ENCODE measurements around the gene C4orf54. TPM values are rescaled to one million over a fixed set of nuclear protein-coding genes. Genes with fewer than 3 reads are reported as not detected.

The C4orf54 gene
- not detected in 2 replicates for polyA plus RNA-seq (2013)

DNA sequence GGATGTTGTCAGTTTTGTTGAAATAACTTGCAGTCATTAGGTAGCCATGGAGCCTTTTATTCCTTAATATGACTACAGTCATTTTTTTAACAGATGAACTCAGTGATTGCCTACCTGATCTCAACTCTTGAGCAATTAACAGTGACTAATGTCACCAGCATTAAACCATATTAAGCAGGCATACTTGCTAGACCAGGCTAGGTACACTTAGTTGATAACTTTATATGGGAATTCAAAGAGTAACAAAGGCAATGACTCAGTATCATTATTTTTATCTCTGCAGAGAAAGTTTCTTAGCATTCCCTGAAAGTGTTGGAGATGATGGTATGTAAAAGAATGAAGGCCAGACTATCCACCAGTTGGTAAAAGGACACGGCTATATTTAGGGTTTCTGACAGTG lies at the start of gene C4orf54:
Gene C4orf54, minus strand, starts transcription at position 31 of the 400 bp plus-strand sequence. CDS start 3,180 bp downstream, outside the sequence.
- no peak within 1 kb of the TSS for H4K8ac ChIP-seq (ENCODE audit: low read depth, low read length)
- H3K4me2 ChIP-seq (ENCODE audit: low read length) = no peak within 1 kb of the TSS
- no peak within 1 kb of the TSS for H2BK5ac ChIP-seq (ENCODE audit: low read depth, low read length, poor library complexity)
- no peak within 1 kb of the TSS for H4K91ac ChIP-seq (ENCODE audit: low read depth, low read length)
- no peak within 1 kb of the TSS for H3K14ac ChIP-seq (ENCODE audit: low read length)
- H3K9me3 ChIP-seq (ENCODE audit: insufficient read depth, low read depth, low read length) = peaks cover 2% of the 10 kb centered on the region
- no peak within 1 kb of the TSS for H2AK5ac ChIP-seq (ENCODE audit: low read length)
- H3K9ac ChIP-seq (ENCODE audit: low read length) = no peak within 1 kb of the TSS
- H3K4ac ChIP-seq (ENCODE audit: low read depth, low read length) = no peak within 1 kb of the TSS
- no peaks in the 10 kb centered on the region for H3K79me2 ChIP-seq (ENCODE audit: control insufficient read depth, insufficient read depth, low read length, poor library complexity)
- H3K23ac ChIP-seq (ENCODE audit: low read length) = no peak within 1 kb of the TSS
- no peak within 1 kb of the TSS for H2BK120ac ChIP-seq (ENCODE audit: insufficient read depth, low read length, poor library complexity)
- WGBS (ENCODE audit: extremely low coverage, insufficient coverage, insufficient read length) = no CpG with 5 or more reads among the region's 1 CpG
- DNase-seq = peak; percentile 44 to 91
- no peak within 1 kb of the TSS for H3K4me3 ChIP-seq (ENCODE audit: low read depth, low read length)
- no peaks in the 10 kb centered on the region for H3K27me3 ChIP-seq (ENCODE audit: insufficient read depth, low read length)
- no peak within 1 kb of the TSS for H3K18ac ChIP-seq (ENCODE audit: low read length)
- H4K12ac ChIP-seq (ENCODE audit: low read depth, low read length) = no peak within 1 kb of the TSS
- no peaks in the 10 kb centered on the region for H3K36me3 ChIP-seq (ENCODE audit: control insufficient read depth in 1 of 2, insufficient read depth in 2 of 2, low read length in 2 of 2)
- H3K79me1 ChIP-seq (ENCODE audit: low read length) = no peaks in the 10 kb centered on the region
- no peak within 1 kb of the TSS for H2AFZ ChIP-seq (ENCODE audit: insufficient read depth, low read length, poor library complexity)
- no peaks in the 10 kb centered on the region for H3K4me1 ChIP-seq (ENCODE audit: control insufficient read depth in 1 of 2, insufficient read depth in 2 of 2, low read length in 2 of 2)
- H2BK12ac ChIP-seq (ENCODE audit: low read length) = no peak within 1 kb of the TSS
- no peak within 1 kb of the TSS for H3K27ac ChIP-seq (ENCODE audit: low read depth, low read length)

GRCh38 chr4:99705891-99706290 lies 48.3 kb upstream of the C4orf54 start:
- Histone ChIP-seq H4K91ac (ENCODE audit: low read depth, low read length) (no peak overlapping the region), H3K4me3 (ENCODE audit: low read depth, low read length) (no peak overlapping the region), H3K4ac (ENCODE audit: low read depth, low read length) (no peak overlapping the region), H4K8ac (ENCODE audit: low read depth, low read length) (no peak overlapping the region), H3K4me2 (ENCODE audit: low read length) (no peak overlapping the region), H3K27me3 (ENCODE audit: insufficient read depth, low read length) (no peaks in the 10 kb centered on the region), H3K23ac (ENCODE audit: low read length) (no peak overlapping the region), H2BK5ac (ENCODE audit: low read depth, low read length, poor library complexity) (no peak overlapping the region), H2BK120ac (ENCODE audit: insufficient read depth, low read length, poor library complexity) (no peak overlapping the region), H3K79me1 (ENCODE audit: low read length) (no peaks in the 10 kb centered on the region), H4K12ac (ENCODE audit: low read depth, low read length) (no peak overlapping the region), H3K4me1 (ENCODE audit: control insufficient read depth in 1 of 2, insufficient read depth in 2 of 2, low read length in 2 of 2) (no peaks in the 10 kb centered on the region), H2AFZ (ENCODE audit: insufficient read depth, low read length, poor library complexity) (no peak overlapping the region), H2AK5ac (ENCODE audit: low read length) (no peak overlapping the region), H3K14ac (ENCODE audit: low read length) (no peak overlapping the region), H2BK12ac (ENCODE audit: low read length) (no peak overlapping the region), H3K18ac (ENCODE audit: low read length) (no peak overlapping the region), H3K27ac (ENCODE audit: low read depth, low read length) (no peak overlapping the region), H3K36me3 (ENCODE audit: control insufficient read depth in 1 of 2, insufficient read depth in 2 of 2, low read length in 2 of 2) (no peaks in the 10 kb centered on the region), H3K9me3 (ENCODE audit: insufficient read depth, low read depth, low read length) (no peaks in the 10 kb centered on the region), H3K79me2 (ENCODE audit: control insufficient read depth, insufficient read depth, low read length, poor library complexity) (no peaks in the 10 kb centered on the region), H3K9ac (ENCODE audit: low read length) (no peak overlapping the region)
- no peak for DNase-seq
- WGBS (ENCODE audit: extremely low coverage, insufficient coverage, insufficient read length) = no CpG with 5 or more reads among the region's 2 CpGs

DNA sequence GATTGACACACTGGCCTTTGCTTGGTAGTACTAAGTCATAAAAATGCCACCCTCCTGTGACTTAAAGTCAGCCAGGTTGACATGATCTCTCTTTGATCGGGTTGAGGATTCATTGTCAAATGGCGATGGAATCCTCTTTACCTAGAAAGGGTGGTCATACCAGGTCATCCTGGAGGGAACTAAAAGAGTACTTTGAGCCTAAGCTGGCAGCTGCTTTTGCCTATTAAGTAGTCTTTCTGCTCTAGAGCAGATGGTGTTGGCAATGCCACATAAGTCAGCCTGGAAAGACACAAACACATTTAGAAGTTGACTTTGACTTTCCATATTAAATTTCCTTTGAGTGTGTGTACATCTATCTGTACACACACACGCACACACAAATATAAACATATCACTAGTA lies 39.2 kb upstream of the C4orf54 start:
- no peak overlapping the region for H2BK120ac ChIP-seq (ENCODE audit: insufficient read depth, low read length, poor library complexity)
- no peak overlapping the region for H3K4me3 ChIP-seq (ENCODE audit: low read depth, low read length)
- no peaks in the 10 kb centered on the region for H3K9me3 ChIP-seq (ENCODE audit: insufficient read depth, low read depth, low read length)
- no peak overlapping the region for H4K91ac ChIP-seq (ENCODE audit: low read depth, low read length)
- no peak overlapping the region for H2AFZ ChIP-seq (ENCODE audit: insufficient read depth, low read length, poor library complexity)
- H3K79me1 ChIP-seq (ENCODE audit: low read length) = no peaks in the 10 kb centered on the region
- H3K79me2 ChIP-seq (ENCODE audit: control insufficient read depth, insufficient read depth, low read length, poor library complexity) = no peaks in the 10 kb centered on the region
- H3K36me3 ChIP-seq (ENCODE audit: control insufficient read depth in 1 of 2, insufficient read depth in 2 of 2, low read length in 2 of 2) = no peaks in the 10 kb centered on the region
- H3K18ac ChIP-seq (ENCODE audit: low read length) = no peak overlapping the region
- H4K12ac ChIP-seq (ENCODE audit: low read depth, low read length) = no peak overlapping the region
- H3K14ac ChIP-seq (ENCODE audit: low read length) = no peak overlapping the region
- no peak for DNase-seq
- no peak overlapping the region for H3K4ac ChIP-seq (ENCODE audit: low read depth, low read length)
- no peaks in the 10 kb centered on the region for H3K4me1 ChIP-seq (ENCODE audit: control insufficient read depth in 1 of 2, insufficient read depth in 2 of 2, low read length in 2 of 2)
- no peak overlapping the region for H3K23ac ChIP-seq (ENCODE audit: low read length)
- no peak overlapping the region for H2AK5ac ChIP-seq (ENCODE audit: low read length)
- no peaks in the 10 kb centered on the region for H3K27me3 ChIP-seq (ENCODE audit: insufficient read depth, low read length)
- no peak overlapping the region for H3K27ac ChIP-seq (ENCODE audit: low read depth, low read length)
- H2BK12ac ChIP-seq (ENCODE audit: low read length) = no peak overlapping the region
- no peak overlapping the region for H3K9ac ChIP-seq (ENCODE audit: low read length)
- H2BK5ac ChIP-seq (ENCODE audit: low read depth, low read length, poor library complexity) = no peak overlapping the region
- H3K4me2 ChIP-seq (ENCODE audit: low read length) = no peak overlapping the region
- no CpG with 5 or more reads among the region's 3 CpGs for WGBS (ENCODE audit: extremely low coverage, insufficient coverage, insufficient read length)
- H4K8ac ChIP-seq (ENCODE audit: low read depth, low read length) = no peak overlapping the region

DNA sequence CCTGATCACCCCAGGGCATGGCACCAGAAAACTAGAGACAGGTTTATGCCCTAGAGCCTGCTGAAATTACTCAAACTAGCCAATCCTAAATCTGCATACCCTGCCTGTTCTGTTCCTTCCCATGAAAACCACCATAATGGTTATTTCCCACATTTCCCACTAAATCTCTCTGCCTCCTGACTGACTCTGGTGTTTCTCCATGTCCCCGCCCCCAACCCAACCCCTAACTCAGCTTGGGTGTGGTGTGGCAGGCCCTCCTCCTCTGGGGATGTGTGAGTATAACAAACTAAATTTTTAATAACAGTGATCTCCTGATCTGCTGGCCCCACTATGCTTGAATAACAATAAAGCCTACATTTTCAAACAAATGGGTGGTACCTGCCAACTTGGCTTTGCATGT lies 35.5 kb upstream of the C4orf54 start:
- H3K79me1 ChIP-seq (ENCODE audit: low read length) = no peaks in the 10 kb centered on the region
- H4K8ac ChIP-seq (ENCODE audit: low read depth, low read length) = no peak overlapping the region
- no peak overlapping the region for H4K91ac ChIP-seq (ENCODE audit: low read depth, low read length)
- no CpG with 5 or more reads among the region's 1 CpG for WGBS (ENCODE audit: extremely low coverage, insufficient coverage, insufficient read length)
- H3K23ac ChIP-seq (ENCODE audit: low read length) = no peak overlapping the region
- H2AK5ac ChIP-seq (ENCODE audit: low read length) = no peak overlapping the region
- no peak overlapping the region for H3K4me2 ChIP-seq (ENCODE audit: low read length)
- no peak overlapping the region for H3K9ac ChIP-seq (ENCODE audit: low read length)
- peaks cover 1% of the 10 kb centered on the region for H3K9me3 ChIP-seq (ENCODE audit: insufficient read depth, low read depth, low read length)
- H2BK120ac ChIP-seq (ENCODE audit: insufficient read depth, low read length, poor library complexity) = no peak overlapping the region
- DNase-seq = no peak
- H3K27me3 ChIP-seq (ENCODE audit: insufficient read depth, low read length) = no peaks in the 10 kb centered on the region
- no peak overlapping the region for H3K18ac ChIP-seq (ENCODE audit: low read length)
- no peak overlapping the region for H3K14ac ChIP-seq (ENCODE audit: low read length)
- no peak overlapping the region for H4K12ac ChIP-seq (ENCODE audit: low read depth, low read length)
- no peak overlapping the region for H2AFZ ChIP-seq (ENCODE audit: insufficient read depth, low read length, poor library complexity)
- H3K4me3 ChIP-seq (ENCODE audit: low read depth, low read length) = no peak overlapping the region
- H3K36me3 ChIP-seq (ENCODE audit: control insufficient read depth in 1 of 2, insufficient read depth in 2 of 2, low read length in 2 of 2) = no peaks in the 10 kb centered on the region
- H2BK12ac ChIP-seq (ENCODE audit: low read length) = no peak overlapping the region
- H3K4me1 ChIP-seq (ENCODE audit: control insufficient read depth in 1 of 2, insufficient read depth in 2 of 2, low read length in 2 of 2) = no peaks in the 10 kb centered on the region
- no peak overlapping the region for H2BK5ac ChIP-seq (ENCODE audit: low read depth, low read length, poor library complexity)
- H3K79me2 ChIP-seq (ENCODE audit: control insufficient read depth, insufficient read depth, low read length, poor library complexity) = no peaks in the 10 kb centered on the region
- H3K27ac ChIP-seq (ENCODE audit: low read depth, low read length) = no peak overlapping the region
- H3K4ac ChIP-seq (ENCODE audit: low read depth, low read length) = no peak overlapping the region
